Retinal pigment epithelial cell (primary cell): ENCODE measurements around the gene EHBP1L1.

ENCODE experiments used
- DNase-seq: peaks from one replicate; pipeline ENCODE4 v3.0.0-alpha.2; 2010; ENCODE audit warnings: low read depth
- H3K4me3 ChIP-seq: 2 replicates; pipeline ENCODE4 v1.5.1; 2011; ENCODE audit warnings: mild to moderate bottlenecking, low read length, control low read depth, moderate library complexity
- CTCF ChIP-seq: conservative IDR thresholded peaks from 2 replicates; pipeline ENCODE4 v1.5.1; 2011; ENCODE audit warnings: low read depth, low read length, control low read depth, inconsistent platforms

EHBP1L1 gene

DNA sequence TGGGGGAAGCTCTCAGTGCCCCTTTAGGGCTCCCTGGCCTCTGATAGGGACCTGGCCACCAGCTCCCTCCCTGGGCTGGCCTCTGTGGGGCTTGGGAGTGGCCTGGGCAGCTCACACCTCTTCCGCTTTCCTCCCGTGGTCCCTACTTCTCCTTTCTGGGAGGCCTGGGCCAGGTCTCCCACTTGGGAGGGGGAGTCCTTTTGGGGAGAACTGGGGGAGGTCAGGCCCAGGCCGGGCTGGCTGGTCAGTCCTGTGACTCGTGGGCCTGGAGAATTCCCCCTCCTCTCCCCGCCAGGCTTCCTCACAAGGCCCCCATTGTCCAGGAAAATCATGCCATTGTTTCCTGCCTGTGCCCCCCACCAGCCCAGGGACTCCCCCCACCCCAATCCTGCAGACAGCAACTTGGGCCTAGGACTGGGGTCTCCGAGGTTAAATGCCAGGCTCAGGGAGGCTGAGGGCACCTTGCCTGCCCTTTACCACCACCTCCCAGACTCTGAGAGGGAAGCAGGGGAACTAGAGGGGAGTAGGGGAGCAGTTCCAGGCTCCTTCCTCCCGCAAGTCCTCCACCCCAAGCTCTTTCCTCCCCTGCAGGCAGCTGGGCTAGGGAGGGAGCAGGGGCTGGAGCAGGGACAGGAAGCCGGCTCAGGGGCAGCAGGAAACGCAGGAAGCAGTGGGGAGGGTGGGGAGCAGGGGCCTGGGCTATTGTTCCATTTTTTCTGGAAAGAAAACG lies 35.3 kb downstream of the EHBP1L1 start:
- no peak for DNase-seq
- TF ChIP-seq CTCF, result no peak
- H3K4me3 ChIP-seq, result peak overlapping the region; percentile 72

DNA sequence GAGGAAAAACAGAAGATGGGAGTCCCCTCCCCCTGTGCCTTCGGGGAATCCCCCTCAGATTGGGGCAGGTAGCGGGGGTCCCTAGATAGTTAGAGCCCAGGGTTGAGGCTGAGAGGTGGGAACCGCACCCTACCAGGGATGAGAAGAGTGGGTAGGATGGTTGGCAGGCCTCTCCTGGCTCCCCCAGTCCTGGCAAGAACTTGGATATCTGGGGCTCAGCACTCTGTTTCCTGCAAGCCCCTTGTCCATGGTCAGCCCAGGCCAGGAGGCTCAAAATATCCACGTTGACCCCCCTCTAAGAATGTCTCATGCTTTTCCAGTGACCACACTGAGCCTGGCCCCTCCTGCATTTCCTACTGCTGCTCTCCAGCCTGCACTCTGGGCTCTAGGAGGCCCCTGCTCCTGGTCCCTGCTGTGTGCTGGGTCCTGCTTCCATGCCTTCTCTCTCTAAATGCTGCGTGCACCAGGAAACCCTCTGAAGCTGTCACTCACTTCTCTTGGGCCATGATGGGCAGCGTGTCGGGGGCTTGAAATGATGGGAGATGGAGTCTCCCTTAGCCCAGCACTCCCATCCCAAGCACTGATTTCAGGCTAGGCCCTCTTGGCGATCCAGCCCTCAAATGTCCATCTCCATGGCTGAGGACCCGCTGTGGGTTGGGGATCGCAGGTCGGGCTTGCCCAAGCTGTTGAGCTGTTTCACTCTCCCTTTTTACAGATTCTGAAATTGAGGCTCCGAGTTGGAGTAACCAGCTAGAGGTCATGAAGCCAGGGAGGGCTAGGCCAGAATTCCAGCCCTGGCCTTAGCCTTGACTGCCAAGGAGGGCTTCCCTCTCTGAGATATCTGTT lies 36.1 kb downstream of the EHBP1L1 start:
- H3K4me3 ChIP-seq, result peak overlapping the region; percentile 72
- no peak for TF ChIP-seq CTCF
- DNase-seq, result no peak

- H3K4me3 ChIP-seq, result peak overlapping the region; percentile 72
- no peak for TF ChIP-seq CTCF
- no peak for DNase-seq
Measured at GRCh38 chr11:65612691-65613090, 36.8 kb downstream of the EHBP1L1 start.

GRCh38 chr11:65613091-65613928 lies 37.5 kb downstream of the EHBP1L1 start:
- peak overlapping the region; percentile 72 for H3K4me3 ChIP-seq
- DNase-seq, result no peak
- TF ChIP-seq CTCF, result no peak

- TF ChIP-seq CTCF, result no peak
- peak within 1 kb of the TSS; percentile 72 for H3K4me3 ChIP-seq
- DNase-seq, result peak; percentile 99
Measured at GRCh38 chr11:65615229-65615949, 39.5 kb downstream of the EHBP1L1 start, which contains the start of gene PCNX3. Gene PCNX3, plus strand, starts transcription at chr11:65615776. Its CDS starts 536 bp downstream, at chr11:65616312.

- TF ChIP-seq CTCF, result no peak
- DNase-seq, result no peak
- H3K4me3 ChIP-seq, result peak overlapping the region; percentile 72
Measured at GRCh38 chr11:65615950-65616574, 40.2 kb downstream of the EHBP1L1 start.
